Stimulated activated naive B cell treated with anti-CD40 and anti-IgM and Interleukin-4, amounts not matched to agents 10 μg/mL and 1 μg/mL and 100 μg/mL, for 72 hours (primary cell): ENCODE data around the gene CPT1B.
"Not testable (repeated sequence)": the region's sequence is repeated elsewhere in the genome, so short reads cannot be mapped to it uniquely, and the experiment has no call there.

Experiments
- ATAC-seq, 2 donors: fragments of 150-1000 bp; cut with Tn5 transposase; replicated peaks; 2 replicates each; pipeline ENCODE4 v1.10.0; 2021; ENCODE audit warnings: moderate library complexity in 1 of 2
- DNase-seq: peaks from one replicate; pipeline ENCODE4 v3.0.0; 2021
- H3K27ac Mint-ChIP-seq: one replicate; pipeline ENCODE4 v1.8.0; 2022; ENCODE audit warnings: mild to moderate bottlenecking, mixed read lengths
- H3K27me3 Mint-ChIP-seq, 2 donors: one replicate each; pipeline ENCODE4 v1.8.0; 2022; ENCODE audit warnings: mixed read lengths in 2 of 2
- H3K36me3 Mint-ChIP-seq, 2 donors: one replicate each; pipeline ENCODE4 v1.8.0; 2022; ENCODE audit warnings: mixed read lengths in 2 of 2, mild to moderate bottlenecking in 1 of 2
- H3K4me1 Mint-ChIP-seq, 2 donors: one replicate each; pipeline ENCODE4 v1.8.0; 2022; ENCODE audit warnings: mixed read lengths in 2 of 2, mild to moderate bottlenecking in 1 of 2
- H3K4me3 Mint-ChIP-seq, 2 donors: one replicate each; pipeline ENCODE4 v1.8.0; 2022; ENCODE audit warnings: mild to moderate bottlenecking in 2 of 2, mixed read lengths in 2 of 2, moderate library complexity in 1 of 2
- H3K9me3 Mint-ChIP-seq, 2 donors: one replicate each; pipeline ENCODE4 v1.8.0; 2022; ENCODE audit warnings: mixed read lengths in 2 of 2, mild to moderate bottlenecking in 1 of 2

Gene CPT1B

DNA sequence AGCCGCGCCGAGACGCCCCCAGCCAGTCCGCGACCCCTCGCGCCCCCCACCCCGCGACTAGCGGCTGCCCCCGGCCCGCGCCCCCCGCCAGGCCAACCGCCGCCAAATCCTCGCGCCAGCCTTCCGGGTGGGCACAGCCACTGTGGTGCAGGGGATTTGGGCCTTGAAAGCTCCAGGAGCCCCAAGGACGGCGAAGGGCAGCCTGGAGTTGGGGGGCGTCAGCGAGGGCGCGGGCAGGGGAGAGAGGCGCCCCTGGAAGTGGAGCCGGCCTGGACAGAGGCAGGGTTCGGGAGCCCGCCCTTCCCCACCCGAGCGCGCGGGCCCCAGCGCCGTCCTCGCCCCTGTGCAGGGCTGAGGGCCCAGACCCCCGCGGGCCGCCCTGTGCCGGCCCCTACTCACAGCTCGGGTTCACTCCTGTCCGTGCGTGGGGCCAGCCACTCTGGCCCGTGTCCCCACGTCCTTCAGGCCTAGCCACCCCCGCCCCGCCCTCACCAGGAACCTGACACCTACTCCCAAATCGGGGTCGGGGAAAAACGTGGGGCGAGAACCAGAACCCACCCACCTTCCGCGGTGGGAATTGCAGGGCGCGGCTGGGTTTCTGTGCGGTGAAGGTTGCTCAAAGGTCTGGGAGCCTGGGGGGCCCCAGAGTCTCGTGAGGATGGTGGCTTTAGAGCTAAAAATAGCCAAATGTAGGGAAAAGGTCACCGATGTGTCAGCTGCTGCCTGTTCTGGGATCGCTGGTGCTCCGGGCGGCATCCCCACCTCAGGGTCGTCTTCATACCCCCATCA lies at the start of gene CPT1B:
TSS of gene CPT1B (minus strand) at position 441 of the 789 bp plus-strand sequence. CDS start 512 bp downstream, outside the sequence.
- ATAC-seq (no peak), DNase-seq (no peak)
- Mint-ChIP-seq H3K4me3 (no peak within 1 kb of the TSS), H3K4me1 (peaks cover 14 to 24% of the 10 kb centered on the region in 2 donors), H3K36me3 (peaks cover 40 to 51% of the 10 kb centered on the region in 2 donors), H3K27ac (peak within 1 kb of the TSS; percentile 56), H3K9me3 (no peaks in the 10 kb centered on the region), H3K27me3 (no peaks in the 10 kb centered on the region)

DNA sequence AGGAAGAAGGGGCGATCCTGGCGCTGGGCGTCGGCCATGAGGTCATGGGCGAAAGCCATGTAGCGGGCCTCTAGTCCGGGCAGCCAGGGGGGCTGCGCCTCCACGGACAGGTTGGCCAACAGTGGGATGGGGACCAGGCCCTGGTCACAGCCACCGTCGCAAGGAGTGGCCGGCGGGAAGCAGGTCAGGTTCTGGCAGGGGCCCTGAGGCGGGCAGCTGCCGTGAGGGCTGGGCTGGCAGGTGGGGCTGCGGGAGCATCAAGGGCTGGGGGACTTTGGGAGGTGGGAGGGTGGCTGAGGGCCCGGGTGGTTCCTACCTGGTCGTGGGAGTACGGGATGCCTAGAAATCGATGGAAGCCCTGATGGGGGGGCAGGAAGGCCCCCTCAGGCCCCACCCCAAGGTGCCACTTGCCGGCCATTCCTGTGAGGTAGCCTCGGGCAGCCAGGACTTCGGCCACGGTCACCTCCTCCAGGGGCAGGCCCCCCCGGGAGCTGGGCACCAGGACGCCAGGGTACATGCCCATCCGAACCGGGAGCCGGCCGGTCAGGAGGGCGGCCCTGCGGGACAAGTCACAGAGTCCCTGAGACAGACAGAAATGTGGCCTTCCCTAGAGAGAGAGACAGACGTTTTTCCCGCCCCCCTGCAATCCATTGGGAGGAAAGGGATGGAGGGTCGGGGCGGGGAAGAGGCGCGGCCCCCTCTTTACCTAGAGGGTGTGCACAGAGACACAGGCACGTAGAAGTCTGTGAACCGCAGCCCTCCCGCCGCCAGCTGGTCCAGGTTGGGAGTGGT lies 48.8 kb upstream of the CPT1B start:
- Mint-ChIP-seq H3K4me3 (peak overlapping the region; percentile 80 to 86), H3K4me1 (peaks cover 26 to 40% of the 10 kb centered on the region in 2 donors), H3K9me3 (no peaks in the 10 kb centered on the region), H3K27me3 (no peaks in the 10 kb centered on the region), H3K36me3 (peaks cover 8 to 16% of the 10 kb centered on the region in 2 donors), H3K27ac (peak overlapping the region; percentile 51)
- ATAC-seq (peak in 1 of 2 donors; percentile 17), DNase-seq (no peak)

- H3K27ac Mint-ChIP-seq, result peak overlapping the region; percentile 51
- H3K4me1 Mint-ChIP-seq, result peaks cover 33 to 47% of the 10 kb centered on the region in 2 donors
- H3K36me3 Mint-ChIP-seq, result peaks cover 8 to 16% of the 10 kb centered on the region in 2 donors
- ATAC-seq, result no peak
- no peaks in the 10 kb centered on the region for H3K27me3 Mint-ChIP-seq
- no peak for DNase-seq
- H3K4me3 Mint-ChIP-seq, result peak overlapping the region; percentile 73 to 77
- no peaks in the 10 kb centered on the region for H3K9me3 Mint-ChIP-seq
Measured at GRCh38 chr22:50626314-50626849, 48.2 kb upstream of the CPT1B start.

GRCh38 chr22:50625568-50626313 lies 47.5 kb upstream of the CPT1B start:
- DNase-seq (no peak), ATAC-seq (no peak)
- peaks cover 8 to 16% of the 10 kb centered on the region in 2 donors for H3K36me3 Mint-ChIP-seq
- no peaks in the 10 kb centered on the region for H3K27me3 Mint-ChIP-seq
- no peaks in the 10 kb centered on the region for H3K9me3 Mint-ChIP-seq
- no peak overlapping the region for H3K27ac Mint-ChIP-seq
- H3K4me3 Mint-ChIP-seq, result no peak overlapping the region
- peaks cover 39 to 53% of the 10 kb centered on the region in 2 donors for H3K4me1 Mint-ChIP-seq

GRCh38 chr22:50625131-50625567 lies 46.9 kb upstream of the CPT1B start:
- peaks cover 41 to 59% of the 10 kb centered on the region in 2 donors for H3K4me1 Mint-ChIP-seq
- peaks cover 8 to 16% of the 10 kb centered on the region in 2 donors for H3K36me3 Mint-ChIP-seq
- H3K27ac Mint-ChIP-seq, result no peak overlapping the region
- H3K4me3 Mint-ChIP-seq, result no peak overlapping the region
- no peaks in the 10 kb centered on the region for H3K9me3 Mint-ChIP-seq
- H3K27me3 Mint-ChIP-seq, result no peaks in the 10 kb centered on the region
- ATAC-seq (no peak), DNase-seq (no peak)

DNA sequence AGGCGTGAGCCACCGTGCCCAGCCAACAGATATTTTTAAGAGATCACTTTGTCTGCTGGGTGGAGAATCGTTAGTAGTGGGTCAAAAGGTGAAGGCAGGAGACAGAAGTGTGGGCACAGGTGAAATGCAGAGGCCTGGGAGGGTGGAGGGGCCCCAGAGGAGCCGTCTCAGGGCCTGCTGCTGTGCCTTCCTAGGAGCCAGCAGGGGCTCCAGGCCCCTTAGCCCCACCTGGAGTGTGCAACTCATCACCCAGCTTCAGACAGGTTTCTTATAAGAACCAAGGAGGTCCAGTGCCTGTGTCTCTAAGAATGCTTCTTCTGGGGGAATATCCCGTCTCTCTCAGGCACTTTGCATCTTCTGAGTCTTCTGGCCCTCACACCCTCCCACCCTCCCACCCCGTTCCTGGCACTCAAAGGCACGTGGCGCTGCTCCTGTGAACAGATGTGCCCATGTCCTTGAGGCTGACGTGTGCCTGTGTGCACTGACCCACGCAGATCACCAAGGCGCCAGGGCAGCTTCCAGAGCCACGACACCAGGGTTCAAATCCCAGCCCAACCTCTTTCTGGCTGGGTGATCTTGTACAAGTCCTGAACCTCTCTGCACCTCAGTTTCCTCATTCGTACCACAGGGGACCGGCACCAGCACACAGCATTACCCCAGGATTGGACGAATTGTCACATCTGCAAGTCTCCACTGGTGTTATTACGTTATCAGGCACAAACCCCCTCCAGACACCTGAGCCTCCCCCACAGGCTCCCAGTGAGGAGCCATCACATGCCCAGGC lies 46.3 kb upstream of the CPT1B start:
- no peak for ATAC-seq
- no peak overlapping the region for H3K4me3 Mint-ChIP-seq
- H3K36me3 Mint-ChIP-seq, result peaks cover 8 to 16% of the 10 kb centered on the region in 2 donors
- H3K27me3 Mint-ChIP-seq, result no peaks in the 10 kb centered on the region
- DNase-seq, result no peak
- H3K9me3 Mint-ChIP-seq, result no peaks in the 10 kb centered on the region
- H3K27ac Mint-ChIP-seq, result no peak overlapping the region
- peaks cover 41 to 66% of the 10 kb centered on the region in 2 donors for H3K4me1 Mint-ChIP-seq

DNA sequence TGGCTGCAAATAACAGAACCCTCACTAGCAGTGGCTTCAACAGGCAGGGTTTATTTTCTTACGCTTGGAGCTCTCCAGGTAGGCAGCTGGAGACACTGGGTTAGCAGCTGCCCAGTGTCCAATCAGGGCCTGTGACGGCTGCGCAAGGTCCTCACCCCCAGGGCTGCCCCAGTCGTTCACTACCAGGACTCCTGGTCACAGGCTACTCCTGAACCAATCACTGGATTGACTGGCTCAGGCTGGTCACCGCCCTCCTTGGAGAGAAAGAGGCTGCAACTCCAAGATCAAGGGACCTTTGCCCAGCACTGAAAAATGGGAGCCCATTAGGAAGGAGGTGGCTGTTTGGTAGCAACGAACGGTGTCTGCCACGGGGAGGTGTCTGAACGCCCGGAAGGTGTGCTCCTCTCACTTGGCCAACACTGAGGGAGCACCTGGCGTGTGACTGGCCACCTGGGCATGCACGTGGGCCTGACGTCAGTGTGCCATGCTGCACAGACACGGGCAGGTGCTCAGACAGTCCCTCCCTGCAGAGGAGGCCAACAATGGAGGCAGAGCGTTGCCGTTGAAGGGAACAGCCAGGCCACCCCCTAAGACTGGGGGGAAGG lies 44.6 kb upstream of the CPT1B start:
- peaks cover 33 to 57% of the 10 kb centered on the region in 2 donors for H3K4me1 Mint-ChIP-seq
- H3K27me3 Mint-ChIP-seq, result no peaks in the 10 kb centered on the region
- H3K4me3 Mint-ChIP-seq, result no peak overlapping the region
- no peaks in the 10 kb centered on the region for H3K9me3 Mint-ChIP-seq
- H3K36me3 Mint-ChIP-seq, result peaks cover 8 to 16% of the 10 kb centered on the region in 2 donors
- DNase-seq, result no peak
- ATAC-seq, result no peak
- H3K27ac Mint-ChIP-seq, result peak overlapping the region; percentile 95

DNA sequence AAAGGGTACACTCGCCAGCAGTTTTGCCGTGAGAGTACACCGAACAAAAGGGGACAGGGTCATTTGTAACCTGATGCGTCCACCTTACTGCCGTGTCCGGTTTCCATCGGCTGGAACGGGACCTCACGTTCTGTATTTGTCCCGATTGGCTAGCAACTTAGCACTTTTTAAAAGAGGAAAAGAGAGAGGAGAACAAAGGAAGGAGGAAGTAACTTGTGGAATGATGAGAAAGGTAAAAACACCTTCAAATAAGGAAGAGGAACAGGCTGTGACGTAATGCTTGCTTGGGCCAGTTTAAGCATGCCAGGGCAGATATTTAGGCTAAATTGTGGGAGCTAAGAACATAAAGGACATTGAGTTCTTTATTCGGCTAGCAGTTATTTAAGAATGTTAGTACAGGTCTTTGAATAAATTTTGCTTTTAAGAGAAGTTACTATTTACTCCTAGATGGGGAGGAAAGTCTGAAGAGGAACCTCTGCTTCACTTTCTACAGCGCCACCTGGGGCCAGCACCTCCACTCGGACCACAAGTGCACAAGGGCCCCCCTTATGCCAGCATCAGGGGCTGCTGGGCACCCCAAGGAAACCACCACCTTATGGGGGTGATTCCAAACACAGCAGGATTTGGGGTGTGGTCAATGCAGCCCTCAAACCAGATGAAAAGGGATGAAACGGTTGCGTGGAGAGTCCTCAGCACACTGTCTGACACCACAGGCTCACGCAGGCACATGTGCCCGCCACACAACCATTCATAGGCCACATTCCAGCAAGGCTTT lies 43.9 kb upstream of the CPT1B start:
- no peaks in the 10 kb centered on the region for H3K27me3 Mint-ChIP-seq
- peaks cover 8 to 16% of the 10 kb centered on the region in 2 donors for H3K36me3 Mint-ChIP-seq
- peaks cover 33 to 55% of the 10 kb centered on the region in 2 donors for H3K4me1 Mint-ChIP-seq
- ATAC-seq (no peak), DNase-seq (no peak)
- H3K4me3 Mint-ChIP-seq, result peak overlapping the region; percentile 80 to 94
- no peaks in the 10 kb centered on the region for H3K9me3 Mint-ChIP-seq
- peak overlapping the region; percentile 95 for H3K27ac Mint-ChIP-seq

GRCh38 chr22:50621356-50621880 lies 43.2 kb upstream of the CPT1B start:
- DNase-seq (peak; percentile 30), ATAC-seq (peak; percentile 84 to 86)
- Mint-ChIP-seq H3K9me3 (no peaks in the 10 kb centered on the region), H3K4me3 (peak overlapping the region; percentile 80 to 94), H3K27ac (peak overlapping the region; percentile 95), H3K27me3 (no peaks in the 10 kb centered on the region), H3K4me1 (peaks cover 29 to 48% of the 10 kb centered on the region in 2 donors), H3K36me3 (peaks cover 5 to 13% of the 10 kb centered on the region in 2 donors)

DNA sequence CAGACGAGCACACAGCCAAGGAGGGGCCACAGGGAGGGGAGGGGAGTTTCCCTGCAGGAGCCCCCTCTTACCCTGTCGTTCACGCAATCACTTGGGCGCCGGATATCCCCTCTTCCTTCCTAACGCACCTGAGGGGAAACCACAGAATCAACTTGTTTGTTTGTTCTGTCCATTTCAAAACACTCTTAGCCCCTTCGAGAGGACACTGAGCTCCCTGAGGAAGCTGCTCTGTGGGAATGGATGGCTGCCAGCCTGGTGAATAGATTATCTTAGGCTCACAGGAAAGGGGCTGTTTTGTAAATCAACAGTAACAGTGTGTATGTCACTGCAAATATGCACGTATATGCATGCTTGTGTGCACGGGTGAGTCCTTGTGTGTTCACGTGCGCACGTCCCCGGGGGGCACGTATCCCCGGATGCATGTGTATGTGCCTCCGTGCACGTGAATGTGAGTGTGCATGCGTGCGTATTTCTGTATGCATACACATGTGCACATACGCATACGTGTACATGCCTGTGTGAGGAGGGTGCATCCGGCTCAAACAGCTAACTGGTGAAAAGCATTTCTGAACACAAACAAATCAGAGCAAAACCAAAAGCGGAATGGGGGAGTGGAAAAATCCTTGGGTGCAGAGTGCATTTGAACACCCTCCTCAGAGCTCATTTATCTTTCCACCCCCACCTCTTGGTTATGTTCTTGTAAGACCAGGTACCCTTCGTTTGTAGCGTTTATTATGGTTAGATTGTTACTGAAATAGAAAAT lies 42.5 kb upstream of the CPT1B start:
- Mint-ChIP-seq H3K27me3 (no peaks in the 10 kb centered on the region), H3K4me3 (peak overlapping the region; percentile 80 to 94), H3K36me3 (peaks cover 3 to 12% of the 10 kb centered on the region in 2 donors), H3K27ac (peak overlapping the region; percentile 95), H3K9me3 (no peaks in the 10 kb centered on the region), H3K4me1 (peaks cover 28 to 45% of the 10 kb centered on the region in 2 donors)
- ATAC-seq (peak; percentile 75 to 76), DNase-seq (peak; percentile 47)

DNA sequence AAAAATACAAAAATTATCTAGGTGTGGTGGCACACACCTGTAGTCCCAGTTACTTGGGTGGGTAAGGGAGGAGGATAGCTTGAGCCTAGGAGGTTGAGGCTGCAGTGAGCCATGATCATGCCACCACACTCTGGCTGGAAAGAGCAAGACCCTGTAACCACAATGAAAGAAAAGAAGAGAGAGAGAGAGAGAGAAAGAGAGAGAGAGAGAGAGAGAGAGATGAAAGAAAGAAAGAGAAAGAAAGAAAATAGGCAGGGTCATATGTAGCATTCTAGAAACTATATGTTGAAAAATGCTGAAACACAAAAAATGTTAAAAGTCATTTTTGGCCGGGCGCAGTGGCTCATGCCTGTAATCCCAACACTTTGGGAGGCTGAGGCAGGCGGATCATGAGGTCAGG lies 36.1 kb upstream of the CPT1B start:
- H3K9me3 Mint-ChIP-seq, H3K4me1 Mint-ChIP-seq, H3K27ac Mint-ChIP-seq: not testable (repeated sequence)

More for the DNA sequence above, 36.1 kb upstream of the CPT1B start:
- DNase-seq, H3K36me3 Mint-ChIP-seq, ATAC-seq, H3K4me3 Mint-ChIP-seq: not testable (repeated sequence)
- H3K27me3 Mint-ChIP-seq, result peaks cover 33 to 43% of the 10 kb centered on the region in 2 donors
